HepG2 (cell line): ENCODE data around the gene SDC1. TPM values are rescaled to one million over a fixed set of nuclear protein-coding genes. Genes with fewer than 3 reads are reported as not detected.

Experiments used
- ATRX ChIP-seq: sonication (generic); formaldehyde crosslinking; IDR thresholded peaks from 2 replicates; pipeline ENCODE4 v1.4.0; 2020; ENCODE audit warnings: missing genetic modification reagents, borderline replicate concordance
- FOXK2 ChIP-seq: fragments of 450-650 bp; IDR thresholded peaks from 2 replicates; pipeline ENCODE4 v1.6.1; 2016
- IRX3 ChIP-seq: sonication (generic); formaldehyde crosslinking; IDR thresholded peaks from 2 replicates; pipeline ENCODE4 v1.8.1; 2023; ENCODE audit warnings: mild to moderate bottlenecking, low read depth, missing genetic modification reagents, borderline replicate concordance
- KDM3A ChIP-seq: IDR thresholded peaks from 2 replicates; pipeline ENCODE4 v1.6.1; 2018; ENCODE audit warnings: low read depth, missing compliant biosample characterization
- MAF1 ChIP-seq: sonication (generic); formaldehyde crosslinking; IDR thresholded peaks from 2 replicates; pipeline ENCODE4 v1.5.0; 2020; ENCODE audit warnings: missing genetic modification reagents, borderline replicate concordance
- MYNN ChIP-seq: sonication (generic); formaldehyde crosslinking; IDR thresholded peaks from 2 replicates; pipeline ENCODE4 v1.4.0; 2020; ENCODE audit warnings: mild to moderate bottlenecking, low read depth, missing genetic modification reagents
- NR2F6 ChIP-seq, 2 experiments: IDR thresholded peaks; 2 replicates each; pipeline ENCODE4 v1.6.1; 2016; ENCODE audit warnings: antibody characterized with exemption in 1 of 2, mild to moderate bottlenecking in 1 of 2
- PAX8 ChIP-seq: sonication (generic); formaldehyde crosslinking; IDR thresholded peaks from 2 replicates; pipeline ENCODE4 v1.8.0; 2022; ENCODE audit warnings: mild to moderate bottlenecking, missing genetic modification reagents, borderline replicate concordance
- RFXANK ChIP-seq: IDR thresholded peaks from 2 replicates; pipeline ENCODE4 v1.6.1; 2016
- RXRB ChIP-seq: IDR thresholded peaks from 2 replicates; pipeline ENCODE4 v1.6.1; 2016; ENCODE audit warnings: borderline replicate concordance, missing genetic modification reagents, missing compliant biosample characterization
- SCMH1 ChIP-seq: sonication (generic); formaldehyde crosslinking; IDR thresholded peaks from 2 replicates; pipeline ENCODE4 v1.9.0; 2021; ENCODE audit warnings: missing genetic modification reagents, mild to moderate bottlenecking, borderline replicate concordance
- SIN3A ChIP-seq: IDR thresholded peaks from 2 replicates; pipeline ENCODE4 v1.6.1; 2011; ENCODE audit warnings: low read depth, mild to moderate bottlenecking, control low read depth, low read length, borderline replicate concordance
- STAT6 ChIP-seq: sonication (generic); formaldehyde crosslinking; IDR thresholded peaks from 2 replicates; pipeline ENCODE4 v1.4.0; 2020; ENCODE audit warnings: missing genetic modification reagents, mild to moderate bottlenecking, borderline replicate concordance
- TARDBP ChIP-seq: sonication (generic); formaldehyde crosslinking; IDR thresholded peaks from 2 replicates; pipeline ENCODE4 v1.8.0; 2022; ENCODE audit warnings: mild to moderate bottlenecking, missing genetic modification reagents
- ZKSCAN8 ChIP-seq: IDR thresholded peaks from 2 replicates; pipeline ENCODE4 v1.6.1; 2016; ENCODE audit warnings: borderline replicate concordance, missing genetic modification reagents, missing compliant biosample characterization
- ZNF431 ChIP-seq: sonication (generic); formaldehyde crosslinking; IDR thresholded peaks from 2 replicates; pipeline ENCODE4 v1.9.0; 2022; ENCODE audit warnings: missing genetic modification reagents, low read depth, mild to moderate bottlenecking, borderline replicate concordance
- ZNF558 ChIP-seq: sonication (generic); formaldehyde crosslinking; IDR thresholded peaks from 2 replicates; pipeline ENCODE4 v1.9.0; 2022; ENCODE audit warnings: mild to moderate bottlenecking, missing genetic modification reagents, borderline replicate concordance
- ZNF577 ChIP-seq: sonication (generic); formaldehyde crosslinking; IDR thresholded peaks from 2 replicates; pipeline ENCODE4 v1.4.0; 2020; ENCODE audit warnings: mild to moderate bottlenecking, low read depth, missing genetic modification reagents, borderline replicate concordance
- ZSCAN12 ChIP-seq: sonication (generic); formaldehyde crosslinking; IDR thresholded peaks from 2 replicates; pipeline ENCODE4 v1.9.0; 2021; ENCODE audit warnings: mild to moderate bottlenecking, missing genetic modification reagents
- ZSCAN29 ChIP-seq: sonication (generic); formaldehyde crosslinking; conservative IDR thresholded peaks from 2 replicates; pipeline ENCODE4 v1.4.0; 2020; ENCODE audit warnings: mild to moderate bottlenecking, missing genetic modification reagents
- polyA plus RNA-seq, 8 experiments: library from polyadenylated mRNA; depleted of rRNA in 3 of 8; stranded (reverse) in 7 of 8; unstranded in 1 of 8; fragments of >200 nt; fragmentation: Illumina TruSeq in 4 of 8; extraction: Trizol in 4 of 8; gene quantifications; 2 replicates each; pipeline versions ENCODE4 v1.2.1 to v1.2.3, GENCODE V29; 2011 to 2016; ENCODE audit warnings: low read depth in 4 of 8, missing spikeins in 1 of 8, mixed read lengths in 1 of 8; ENCODE audit not compliant: insufficient read depth in 1 of 8
- total RNA-seq, 5 experiments: library from RNA; depleted of rRNA; stranded (reverse); fragments of >200 nt; fragmentation: Illumina TruSeq; extraction: Trizol; gene quantifications; 2 replicates each; pipeline ENCODE4 v1.2.3, GENCODE V29; 2016; ENCODE audit warnings: low read depth in 1 of 5
- TF ChIP-seq, protein P1 (sequence below): sonication (generic); formaldehyde crosslinking; IDR thresholded peaks from 2 replicates; pipeline ENCODE4 v1.9.0; 2021; ENCODE audit warnings: mild to moderate bottlenecking, missing genetic modification reagents

Gene SDC1
- total and polyA plus RNA-seq, 2 of the 13 experiments (the other 11 are each of a cell fraction or from before 2014, with no cell fraction given): 108 to 119 TPM

- TF ChIP-seq, protein P1, sequence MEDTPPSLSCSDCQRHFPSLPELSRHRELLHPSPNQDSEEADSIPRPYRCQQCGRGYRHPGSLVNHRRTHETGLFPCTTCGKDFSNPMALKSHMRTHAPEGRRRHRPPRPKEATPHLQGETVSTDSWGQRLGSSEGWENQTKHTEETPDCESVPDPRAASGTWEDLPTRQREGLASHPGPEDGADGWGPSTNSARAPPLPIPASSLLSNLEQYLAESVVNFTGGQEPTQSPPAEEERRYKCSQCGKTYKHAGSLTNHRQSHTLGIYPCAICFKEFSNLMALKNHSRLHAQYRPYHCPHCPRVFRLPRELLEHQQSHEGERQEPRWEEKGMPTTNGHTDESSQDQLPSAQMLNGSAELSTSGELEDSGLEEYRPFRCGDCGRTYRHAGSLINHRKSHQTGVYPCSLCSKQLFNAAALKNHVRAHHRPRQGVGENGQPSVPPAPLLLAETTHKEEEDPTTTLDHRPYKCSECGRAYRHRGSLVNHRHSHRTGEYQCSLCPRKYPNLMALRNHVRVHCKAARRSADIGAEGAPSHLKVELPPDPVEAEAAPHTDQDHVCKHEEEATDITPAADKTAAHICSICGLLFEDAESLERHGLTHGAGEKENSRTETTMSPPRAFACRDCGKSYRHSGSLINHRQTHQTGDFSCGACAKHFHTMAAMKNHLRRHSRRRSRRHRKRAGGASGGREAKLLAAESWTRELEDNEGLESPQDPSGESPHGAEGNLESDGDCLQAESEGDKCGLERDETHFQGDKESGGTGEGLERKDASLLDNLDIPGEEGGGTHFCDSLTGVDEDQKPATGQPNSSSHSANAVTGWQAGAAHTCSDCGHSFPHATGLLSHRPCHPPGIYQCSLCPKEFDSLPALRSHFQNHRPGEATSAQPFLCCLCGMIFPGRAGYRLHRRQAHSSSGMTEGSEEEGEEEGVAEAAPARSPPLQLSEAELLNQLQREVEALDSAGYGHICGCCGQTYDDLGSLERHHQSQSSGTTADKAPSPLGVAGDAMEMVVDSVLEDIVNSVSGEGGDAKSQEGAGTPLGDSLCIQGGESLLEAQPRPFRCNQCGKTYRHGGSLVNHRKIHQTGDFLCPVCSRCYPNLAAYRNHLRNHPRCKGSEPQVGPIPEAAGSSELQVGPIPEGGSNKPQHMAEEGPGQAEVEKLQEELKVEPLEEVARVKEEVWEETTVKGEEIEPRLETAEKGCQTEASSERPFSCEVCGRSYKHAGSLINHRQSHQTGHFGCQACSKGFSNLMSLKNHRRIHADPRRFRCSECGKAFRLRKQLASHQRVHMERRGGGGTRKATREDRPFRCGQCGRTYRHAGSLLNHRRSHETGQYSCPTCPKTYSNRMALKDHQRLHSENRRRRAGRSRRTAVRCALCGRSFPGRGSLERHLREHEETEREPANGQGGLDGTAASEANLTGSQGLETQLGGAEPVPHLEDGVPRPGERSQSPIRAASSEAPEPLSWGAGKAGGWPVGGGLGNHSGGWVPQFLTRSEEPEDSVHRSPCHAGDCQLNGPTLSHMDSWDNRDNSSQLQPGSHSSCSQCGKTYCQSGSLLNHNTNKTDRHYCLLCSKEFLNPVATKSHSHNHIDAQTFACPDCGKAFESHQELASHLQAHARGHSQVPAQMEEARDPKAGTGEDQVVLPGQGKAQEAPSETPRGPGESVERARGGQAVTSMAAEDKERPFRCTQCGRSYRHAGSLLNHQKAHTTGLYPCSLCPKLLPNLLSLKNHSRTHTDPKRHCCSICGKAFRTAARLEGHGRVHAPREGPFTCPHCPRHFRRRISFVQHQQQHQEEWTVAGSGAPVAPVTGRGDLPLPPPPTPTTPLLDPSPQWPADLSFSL (CRISPR knock-in tag): no peak
- TF ChIP-seq ZSCAN29 (CRISPR knock-in tag) (peak; percentile 80; the same call in 1 of the 2 replicates), RFXANK (CRISPR knock-in tag) (no peak), SIN3A (no peak), PAX8 (no peak), MAF1 (CRISPR knock-in tag) (no peak), ATRX (CRISPR knock-in tag) (no peak), SCMH1 (CRISPR knock-in tag) (no peak), MYNN (CRISPR knock-in tag) (no peak), KDM3A (peak; percentile 97), IRX3 (CRISPR knock-in tag) (peak; percentile 63; the same call in 1 of the 2 replicates), ZNF577 (CRISPR knock-in tag) (no peak), ZNF431 (CRISPR knock-in tag) (0 out of 2 replicates have a peak, but pooled peaks have one; percentile 76), ZSCAN12 (CRISPR knock-in tag) (no peak), RXRB (CRISPR knock-in tag) (peak; percentile 97), STAT6 (CRISPR knock-in tag) (peak; percentile 43; the same call in 1 of the 2 replicates), TARDBP (peak; percentile 96), ZNF558 (no peak), FOXK2 (no peak), NR2F6 (IDR thresholded peaks at IDR 0.05) (peak; percentile 92), NR2F6 (CRISPR knock-in tag; IDR thresholded peaks at IDR 0.05) (peak; percentile 99), ZKSCAN8 (CRISPR knock-in tag) (peak; percentile 76; the same call in 1 of the 2 replicates)
These were observed 9.5 kb downstream of the SDC1 start (continued) for GRCh38 chr2:20215183-20216040.
